Vagina (tissue), 2 donors: ENCODE measurements around the gene PSKH1. TPM values are rescaled to one million over a fixed set of nuclear protein-coding genes. Genes with fewer than 3 reads are reported as not detected.

Source experiments
- DNase-seq, 2 donors: peaks; one replicate each; pipeline ENCODE4 v3.0.0-alpha.2; 2017; ENCODE audit errors: extremely low spot score in 2 of 2
- H3K27ac ChIP-seq: fragments of 200-600 bp; sonication (generic); one replicate; pipeline ENCODE4 v1.5.1; 2019
- H3K27me3 ChIP-seq: fragments of 200-600 bp; sonication (generic); one replicate; pipeline ENCODE4 v1.5.1; 2019
- H3K36me3 ChIP-seq, 2 donors: fragments of 200-600 bp; sonication (generic); one replicate each; pipeline ENCODE4 v1.5.1; 2017 to 2019
- H3K4me1 ChIP-seq: fragments of 200-600 bp; sonication (generic); one replicate; pipeline ENCODE4 v1.5.1; 2019
- H3K4me3 ChIP-seq, 2 donors: fragments of 200-600 bp; sonication (generic); 1 replicate in 1 of 2; 2 replicates in 1 of 2; pipeline ENCODE4 v1.5.1; 2016 to 2019
- H3K9me3 ChIP-seq: fragments of 200-600 bp; sonication (generic); one replicate; pipeline ENCODE4 v1.5.1; 2019
- POLR2A ChIP-seq, 2 donors: fragments of 450-650 bp; IDR thresholded peaks; one replicate each; pipeline ENCODE4 v1.6.1; 2017; ENCODE audit warnings: antibody characterized with exemption in 2 of 2, mild to moderate bottlenecking in 2 of 2, moderate library complexity in 2 of 2
- POLR2AphosphoS5 ChIP-seq, 2 donors: sonication (generic); formaldehyde crosslinking; IDR thresholded peaks; one replicate each; pipeline ENCODE4 v1.9.0; 2017; ENCODE audit warnings: antibody characterized with exemption in 2 of 2, mild to moderate bottlenecking in 2 of 2, low read depth in 1 of 2; ENCODE audit not compliant: insufficient read depth in 1 of 2
- intact Hi-C: fragments of 100-400 bp; cut with DNase I; formaldehyde crosslinking; loops from one replicate; pipeline ENCODE4 v1.15.1; 2023
- total RNA-seq: library from RNA; depleted of rRNA; stranded (reverse); fragments of >200 nt; gene quantifications from one replicate; pipeline ENCODE4 v1.2.3, GENCODE V29; 2016
- TF ChIP-seq, protein P1 (sequence below), 3 experiments: fragments of 450-650 bp in 2 of 3; fragments of 200-600 bp in 1 of 3; sonication (generic) in 1 of 3; IDR thresholded peaks; one replicate each; pipeline ENCODE4 v1.5.1; 2017 to 2019; ENCODE audit warnings: antibody characterized with exemption in 3 of 3, mild to moderate bottlenecking in 2 of 3, moderate library complexity in 2 of 3

The PSKH1 gene
- total RNA-seq, 1 donor from 2014 or later, result 17.4 TPM

DNA sequence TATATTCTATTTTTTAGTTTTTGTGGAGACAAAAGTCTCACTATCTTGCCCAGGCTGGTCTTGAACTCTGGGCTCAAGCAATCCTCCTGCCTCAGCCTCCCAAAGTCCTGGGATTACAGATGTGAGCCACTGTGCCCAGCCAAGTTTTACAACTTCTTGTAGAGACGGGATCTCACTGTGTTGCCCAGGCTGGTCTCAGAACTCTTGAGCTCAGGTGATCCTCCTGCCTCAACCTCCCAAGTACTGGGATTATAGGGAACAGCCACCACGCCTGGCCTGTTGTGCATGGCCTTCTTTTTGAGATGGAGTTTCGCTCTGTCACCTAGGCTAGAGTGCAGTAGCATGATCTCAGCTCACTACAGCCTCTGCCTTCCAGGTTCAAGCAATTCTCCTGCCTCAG is 39.4 kb upstream of the PSKH1 start:
- Histone ChIP-seq H3K27ac (no peak overlapping the region), H3K27me3 (no peaks in the 10 kb centered on the region), H3K4me1 (peaks cover 54% of the 10 kb centered on the region), H3K4me3 (no peak overlapping the region), H3K9me3 (no peaks in the 10 kb centered on the region), H3K36me3 (no peaks in the 10 kb centered on the region)
- intact Hi-C loops, result no loop called here
- DNase-seq, result no peak
- TF ChIP-seq, protein P1, sequence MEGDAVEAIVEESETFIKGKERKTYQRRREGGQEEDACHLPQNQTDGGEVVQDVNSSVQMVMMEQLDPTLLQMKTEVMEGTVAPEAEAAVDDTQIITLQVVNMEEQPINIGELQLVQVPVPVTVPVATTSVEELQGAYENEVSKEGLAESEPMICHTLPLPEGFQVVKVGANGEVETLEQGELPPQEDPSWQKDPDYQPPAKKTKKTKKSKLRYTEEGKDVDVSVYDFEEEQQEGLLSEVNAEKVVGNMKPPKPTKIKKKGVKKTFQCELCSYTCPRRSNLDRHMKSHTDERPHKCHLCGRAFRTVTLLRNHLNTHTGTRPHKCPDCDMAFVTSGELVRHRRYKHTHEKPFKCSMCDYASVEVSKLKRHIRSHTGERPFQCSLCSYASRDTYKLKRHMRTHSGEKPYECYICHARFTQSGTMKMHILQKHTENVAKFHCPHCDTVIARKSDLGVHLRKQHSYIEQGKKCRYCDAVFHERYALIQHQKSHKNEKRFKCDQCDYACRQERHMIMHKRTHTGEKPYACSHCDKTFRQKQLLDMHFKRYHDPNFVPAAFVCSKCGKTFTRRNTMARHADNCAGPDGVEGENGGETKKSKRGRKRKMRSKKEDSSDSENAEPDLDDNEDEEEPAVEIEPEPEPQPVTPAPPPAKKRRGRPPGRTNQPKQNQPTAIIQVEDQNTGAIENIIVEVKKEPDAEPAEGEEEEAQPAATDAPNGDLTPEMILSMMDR (IDR thresholded peaks at IDR 0.05), result no peak
- no peak for TF ChIP-seq POLR2AphosphoS5 (IDR thresholded peaks at IDR 0.05; ENCODE audit: insufficient read depth in 1 of 2, low read depth in 1 of 2)
- no peak for TF ChIP-seq POLR2A (IDR thresholded peaks at IDR 0.05)

DNA sequence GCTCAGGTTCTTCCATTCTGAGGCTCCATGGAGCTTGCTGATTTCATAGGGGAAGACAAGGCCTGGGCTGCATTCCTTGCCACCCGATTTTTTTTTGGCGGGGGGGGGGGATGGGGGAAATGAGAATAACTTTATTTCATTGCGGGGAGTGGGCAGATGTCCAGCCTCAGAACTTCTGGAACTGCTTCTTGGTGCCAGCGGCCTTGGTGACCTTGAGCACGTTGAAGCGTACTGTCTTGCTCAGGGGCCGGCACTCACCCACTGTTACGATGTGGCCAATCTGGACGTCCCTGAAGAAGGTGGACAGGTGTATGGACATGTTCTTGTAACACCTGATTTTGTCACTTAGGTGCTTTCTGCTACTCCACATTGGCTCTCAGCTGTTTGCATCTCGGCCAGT is 37.3 kb upstream of the PSKH1 start:
- peaks cover 50% of the 10 kb centered on the region for H3K4me1 ChIP-seq
- no peaks in the 10 kb centered on the region for H3K9me3 ChIP-seq
- H3K27me3 ChIP-seq, result no peaks in the 10 kb centered on the region
- intact Hi-C loops, result no loop called here
- TF ChIP-seq, protein P1 (IDR thresholded peaks at IDR 0.05), result no peak
- TF ChIP-seq POLR2AphosphoS5 (IDR thresholded peaks at IDR 0.05; ENCODE audit: insufficient read depth in 1 of 2, low read depth in 1 of 2), result no peak
- no peak for TF ChIP-seq POLR2A (IDR thresholded peaks at IDR 0.05)
- H3K4me3 ChIP-seq, result no peak overlapping the region
- DNase-seq, result no peak
- no peak overlapping the region for H3K27ac ChIP-seq
- H3K36me3 ChIP-seq, result no peaks in the 10 kb centered on the region

DNA sequence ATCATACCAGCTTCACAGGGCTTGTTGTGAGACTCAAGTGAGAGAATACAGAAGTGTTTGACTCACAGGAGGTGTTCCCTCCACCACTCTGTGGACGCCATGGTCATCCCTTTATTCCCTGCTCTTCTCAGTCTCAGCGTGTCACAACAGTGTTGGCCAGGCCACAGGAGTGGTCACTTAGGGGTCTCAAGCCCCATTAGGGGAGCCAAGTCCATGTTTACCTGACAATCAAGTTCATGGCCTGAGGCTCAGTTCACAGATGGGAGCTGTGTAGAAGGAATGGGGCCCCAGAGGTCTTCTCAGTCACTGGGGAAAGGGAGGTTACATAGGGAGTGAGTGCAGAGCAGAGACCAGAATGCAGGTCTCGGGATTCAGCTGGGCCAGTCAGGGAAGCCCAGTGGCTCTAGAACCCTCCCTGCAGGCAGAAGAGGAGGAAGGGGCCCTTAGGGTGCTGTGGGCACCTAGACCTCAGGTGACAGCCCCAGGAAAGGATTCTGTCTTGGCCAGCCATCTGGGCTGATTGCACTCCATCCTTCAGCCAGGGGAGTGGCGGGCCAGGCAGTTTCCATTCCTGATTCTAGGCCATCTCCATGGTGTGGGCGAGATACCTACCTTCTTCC is 36.0 kb upstream of the PSKH1 start:
- no peak for DNase-seq
- Histone ChIP-seq H3K4me1 (peaks cover 62% of the 10 kb centered on the region), H3K9me3 (no peaks in the 10 kb centered on the region), H3K36me3 (no peaks in the 10 kb centered on the region), H3K27ac (peak overlapping the region; percentile 63), H3K4me3 (no peak overlapping the region), H3K27me3 (no peaks in the 10 kb centered on the region)
- intact Hi-C loops, result no loop called here
- TF ChIP-seq, protein P1 (IDR thresholded peaks at IDR 0.05), result no peak
- TF ChIP-seq POLR2AphosphoS5 (IDR thresholded peaks at IDR 0.05; ENCODE audit: insufficient read depth in 1 of 2, low read depth in 1 of 2) (no peak), POLR2A (IDR thresholded peaks at IDR 0.05) (no peak)

DNA sequence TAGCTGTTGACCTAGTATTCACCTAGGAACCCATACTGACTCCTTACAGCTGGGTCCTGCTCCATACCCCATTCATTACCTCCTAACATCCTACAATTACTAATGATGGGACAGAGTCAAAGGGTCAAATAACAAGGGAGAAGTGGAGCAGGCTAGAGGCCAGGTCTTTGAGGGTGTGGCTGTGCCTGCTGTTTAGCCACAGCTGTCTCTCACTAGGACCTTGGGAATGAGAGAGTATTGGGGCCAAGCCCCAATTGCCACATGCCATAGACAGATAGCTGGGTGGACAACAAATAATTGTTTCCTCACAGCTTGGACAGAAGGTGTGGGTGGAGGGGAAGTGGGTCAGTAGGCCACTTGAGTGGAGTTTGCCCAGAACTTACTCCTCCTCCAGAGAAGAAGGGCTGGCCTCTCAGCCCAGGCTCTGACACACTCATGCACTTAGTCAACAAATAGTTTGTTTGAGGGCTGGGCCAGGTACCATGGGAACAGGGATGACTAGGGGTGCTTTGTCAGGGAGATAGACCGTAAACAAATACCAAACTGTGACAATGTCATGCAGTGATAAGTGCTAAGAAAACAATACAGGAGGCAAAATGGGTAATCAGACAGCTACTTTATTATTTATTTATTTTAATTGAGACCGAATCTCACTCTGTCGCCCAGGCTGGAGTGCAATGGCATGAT is 35.4 kb upstream of the PSKH1 start:
- Histone ChIP-seq H3K27me3 (no peaks in the 10 kb centered on the region), H3K9me3 (no peaks in the 10 kb centered on the region), H3K4me1 (peaks cover 69% of the 10 kb centered on the region), H3K4me3 (no peak overlapping the region), H3K36me3 (no peaks in the 10 kb centered on the region), H3K27ac (peak overlapping the region; percentile 63)
- peak in 1 of 2 donors; percentile 95 for DNase-seq
- TF ChIP-seq, protein P1 (IDR thresholded peaks at IDR 0.05), result no peak
- no peak for TF ChIP-seq POLR2A (IDR thresholded peaks at IDR 0.05)
- TF ChIP-seq POLR2AphosphoS5 (IDR thresholded peaks at IDR 0.05; ENCODE audit: insufficient read depth in 1 of 2, low read depth in 1 of 2), result peak in 1 of 2 donors; percentile 27
- intact Hi-C loops, result no loop called here

DNA sequence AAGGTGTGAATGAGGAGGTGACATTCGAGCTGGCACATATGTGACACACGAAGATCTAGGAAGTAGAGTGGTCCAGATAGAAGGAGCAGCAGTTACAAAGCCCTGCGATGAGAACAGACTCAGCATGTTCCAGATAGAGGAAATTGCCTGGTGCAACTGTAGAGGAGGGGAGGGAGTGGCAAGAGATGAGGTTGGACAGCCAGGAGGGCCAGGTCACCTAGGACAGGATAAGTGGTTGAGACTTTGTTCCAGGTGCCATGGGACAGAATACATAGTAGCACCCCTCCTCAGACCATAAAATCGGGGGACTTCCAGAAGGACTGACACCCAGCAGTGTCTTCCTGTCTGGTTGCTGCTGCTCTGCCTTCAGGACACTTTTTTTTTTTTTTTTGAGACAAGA is 34.6 kb upstream of the PSKH1 start:
- intact Hi-C loops, result no loop called here
- Histone ChIP-seq H3K4me1 (peaks cover 77% of the 10 kb centered on the region), H3K4me3 (no peak overlapping the region)

More for the DNA sequence above, 34.6 kb upstream of the PSKH1 start:
- Histone ChIP-seq H3K27me3 (no peaks in the 10 kb centered on the region), H3K36me3 (no peaks in the 10 kb centered on the region), H3K27ac (peak overlapping the region; percentile 17), H3K9me3 (no peaks in the 10 kb centered on the region)
- DNase-seq, result no peak
- TF ChIP-seq POLR2A (IDR thresholded peaks at IDR 0.05) (no peak), POLR2AphosphoS5 (IDR thresholded peaks at IDR 0.05; ENCODE audit: insufficient read depth in 1 of 2, low read depth in 1 of 2) (no peak)
- TF ChIP-seq, protein P1 (IDR thresholded peaks at IDR 0.05), result no peak
